IMR-90 (cell line): Measurements from ENCODE around the gene TIMM23B. TPM values are rescaled to one million over a fixed set of nuclear protein-coding genes. Genes with fewer than 3 reads are reported as not detected.
"Not testable (repeated sequence)": the region's sequence is repeated elsewhere in the genome, so short reads cannot be mapped to it uniquely, and the experiment has no call there.

ENCODE experiments used
- ATAC-seq: fragments of 200-7000 bp; cut with Tn5 transposase; 2 replicates; pipeline ENCODE4 v1.9.1; 2020; ENCODE audit warnings: low read depth, mild to moderate bottlenecking, moderate library complexity
- BruUV-seq: library from RNA; stranded (reverse); fragments of 400-500 nt; replicated peaks from 2 replicates; lab custom pipeline; 2021; lab: Mats Ljungman, UMichigan
- CTCF ChIA-PET: fragments of 300-600 bp; formaldehyde crosslinking; extraction: SDS; loops from one replicate; lab custom pipeline; 2021; ENCODE audit warnings: antibody characterized with exemption; lab: Yijun Ruan, JAX
- POLR2A ChIA-PET: fragments of 300-600 bp; sonication (Branson Sonifier 250); formaldehyde crosslinking; loops from one replicate; lab custom pipeline; 2022; ENCODE audit warnings: antibody characterized with exemption; ENCODE audit not compliant: unreplicated experiment; lab: Charles Lee
- DNase-seq: peaks from one replicate; pipeline ENCODE4 v3.0.0; 2013
- H2AFZ ChIP-seq: replicated peaks from 2 replicates; pipeline ENCODE3; 2013; ENCODE audit warnings: low read length, mild to moderate bottlenecking; ENCODE audit not compliant: poor library complexity
- H2AK5ac ChIP-seq: 2 replicates; pipeline ENCODE4 v1.6.1; 2013; ENCODE audit warnings: low read depth, low read length, inconsistent platforms
- H2AK9ac ChIP-seq: replicated peaks from 2 replicates; pipeline ENCODE3; 2013; ENCODE audit warnings: mild to moderate bottlenecking, low read depth, low read length, moderate library complexity; ENCODE audit not compliant: poor library complexity
- H2BK120ac ChIP-seq: 2 replicates; pipeline ENCODE4 v1.6.1; 2013; ENCODE audit warnings: low read depth, low read length, inconsistent platforms
- H2BK15ac ChIP-seq: 3 replicates; pipeline ENCODE4 v1.6.1; 2013; ENCODE audit warnings: low read depth, low read length, inconsistent platforms
- H2BK20ac ChIP-seq: 2 replicates; pipeline ENCODE4 v1.6.1; 2013; ENCODE audit warnings: low read depth, mild to moderate bottlenecking, inconsistent platforms, low read length, moderate library complexity
- H2BK5ac ChIP-seq: 2 replicates; pipeline ENCODE4 v1.6.1; 2013; ENCODE audit warnings: mild to moderate bottlenecking, low read depth, low read length, inconsistent platforms; ENCODE audit not compliant: poor library complexity, severe bottlenecking
- H3K14ac ChIP-seq: replicated peaks from 2 replicates; pipeline ENCODE4 v1.6.1; 2013; ENCODE audit warnings: low read depth, low read length, inconsistent platforms
- H3K18ac ChIP-seq: 2 replicates; pipeline ENCODE4 v1.6.1; 2013; ENCODE audit warnings: low read depth, low read length, control low read depth
- H3K23ac ChIP-seq: 2 replicates; pipeline ENCODE4 v1.6.1; 2013; ENCODE audit warnings: low read depth, low read length, inconsistent platforms
- H3K27ac ChIP-seq: 2 replicates; pipeline ENCODE4 v1.5.1; 2013; ENCODE audit warnings: mild to moderate bottlenecking, control low read depth, low read length; ENCODE audit not compliant: insufficient read depth
- H3K27me3 ChIP-seq: 2 replicates; pipeline ENCODE4 v1.6.1; 2013; ENCODE audit warnings: low read length; ENCODE audit not compliant: control insufficient read depth, insufficient read depth
- H3K36me3 ChIP-seq: 2 replicates; pipeline ENCODE4 v1.6.1; 2013; ENCODE audit warnings: low read length, mixed read lengths; ENCODE audit not compliant: control insufficient read depth, insufficient read depth
- H3K4ac ChIP-seq: 2 replicates; pipeline ENCODE4 v1.6.1; 2013; ENCODE audit warnings: low read depth, low read length, inconsistent platforms
- H3K4me1 ChIP-seq: 2 replicates; pipeline ENCODE4 v1.6.1; 2013; ENCODE audit warnings: low read length, mixed read lengths; ENCODE audit not compliant: control insufficient read depth, insufficient read depth
- H3K4me2 ChIP-seq: 2 replicates; pipeline ENCODE4 v1.6.1; 2013; ENCODE audit warnings: low read depth, mild to moderate bottlenecking, control low read depth, low read length, moderate library complexity
- H3K4me3 ChIP-seq: 2 replicates; pipeline ENCODE4 v1.5.1; 2013; ENCODE audit warnings: low read depth, mild to moderate bottlenecking, control low read depth, low read length, moderate library complexity; ENCODE audit not compliant: insufficient read depth
- H3K56ac ChIP-seq: 2 replicates; pipeline ENCODE4 v1.6.1; 2013; ENCODE audit warnings: low read length, inconsistent platforms; ENCODE audit not compliant: insufficient read depth; ENCODE audit errors: extremely low read depth
- H3K79me1 ChIP-seq, 2 experiments: 2 replicates each; pipeline ENCODE4 v1.6.1; 2013; ENCODE audit warnings: low read length in 2 of 2, inconsistent platforms in 1 of 2, low read depth in 1 of 2
- H3K9ac ChIP-seq: 2 replicates; pipeline ENCODE4 v1.6.1; 2013; ENCODE audit warnings: low read depth, low read length, control low read depth
- H3K9me1 ChIP-seq: 2 replicates; pipeline ENCODE4 v1.6.1; 2013; ENCODE audit warnings: low read length, inconsistent platforms; ENCODE audit not compliant: insufficient read depth
- H3K9me3 ChIP-seq: 2 replicates; pipeline ENCODE4 v1.6.1; 2013; ENCODE audit warnings: low read length; ENCODE audit not compliant: control insufficient read depth, insufficient read depth
- H4K20me1 ChIP-seq: 2 replicates; pipeline ENCODE4 v1.6.1; 2013; ENCODE audit warnings: low read length, inconsistent platforms; ENCODE audit not compliant: insufficient read depth
- H4K5ac ChIP-seq: 2 replicates; pipeline ENCODE4 v1.6.1; 2013; ENCODE audit warnings: mild to moderate bottlenecking, low read depth, low read length, control low read depth
- H4K8ac ChIP-seq, 2 experiments: 2 replicates each; pipeline ENCODE4 v1.6.1; 2013; ENCODE audit warnings: low read depth in 2 of 2, low read length in 2 of 2, control low read depth in 1 of 2, inconsistent platforms in 1 of 2
- H4K91ac ChIP-seq: 2 replicates; pipeline ENCODE4 v1.6.1; 2013; ENCODE audit warnings: low read depth, low read length, inconsistent platforms; ENCODE audit not compliant: insufficient read depth
- WGBS, 2 experiments: methylation state at CpG; one replicate each; pipeline versions ENCODE4 v1.1.5 to v1.1.7; 2013; ENCODE audit warnings: missing lambda C conversion rate in 2 of 2; ENCODE audit not compliant: insufficient read length in 1 of 2; ENCODE audit errors: extremely low coverage in 2 of 2; 5-methylcytosine and 5-hydroxymethylcytosine counted together
- dilution Hi-C: fragments of 300-500 bp; cut with HindIII; formaldehyde crosslinking; loops from one replicate; pipeline ENCODE4 v1.14.3; 2018; ENCODE audit warnings: low sequenced_read_pairs; ENCODE audit not compliant: unreplicated experiment
- in situ Hi-C: fragments of 300-500 bp; cut with MboI; formaldehyde crosslinking; loops from 3 replicates; pipeline ENCODE4 v1.14.3; 2019; ENCODE audit warnings: low sequenced_read_pairs, inconsistent platforms, mixed read lengths
- intact Hi-C: fragments of 100-400 bp; cut with micrococcal nuclease; formaldehyde crosslinking; loops from 2 replicates; pipeline ENCODE4 v1.10.0; 2022
- polyA plus RNA-seq, 3 experiments: library from polyadenylated mRNA; depleted of rRNA; stranded (reverse); fragments of >200 nt; gene quantifications; 2 replicates each; pipeline ENCODE4 v1.2.3, GENCODE V29; 2012; ENCODE audit warnings: low replicate concordance in 1 of 3
- total RNA-seq: library from RNA; depleted of rRNA; stranded (reverse); fragments of >200 nt; gene quantifications from 2 replicates; pipeline ENCODE4 v1.2.3, GENCODE V29; 2012

TIMM23B gene
- total and polyA plus RNA-seq, 2 of the 4 experiments (the other 2 are of a cell fraction): 13.8 to 14.2 TPM

DNA sequence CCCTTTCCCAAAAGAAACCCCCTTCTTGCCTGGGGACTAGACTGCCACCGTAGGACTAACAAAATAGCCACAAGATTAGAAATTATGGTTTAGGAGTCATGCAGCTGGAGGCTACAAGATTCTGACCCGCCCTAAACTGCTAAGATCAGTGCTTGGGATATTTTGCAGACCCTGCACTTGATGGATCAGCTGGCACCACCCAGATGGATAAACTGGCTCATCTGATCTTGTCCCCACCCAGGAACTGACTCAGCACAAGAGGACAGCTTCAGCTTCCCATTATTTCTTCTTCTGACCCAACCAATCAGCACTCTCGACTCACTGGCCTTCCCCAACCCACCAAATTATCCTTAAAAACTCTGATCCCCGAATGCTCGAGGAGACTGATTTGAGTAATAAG is 10.6 kb upstream of the TIMM23B start:
- H2AFZ ChIP-seq, intact Hi-C loops, H2BK120ac ChIP-seq, H3K36me3 ChIP-seq, H3K9me3 ChIP-seq, CTCF ChIA-PET, H3K4me1 ChIP-seq, H4K20me1 ChIP-seq, H3K9me1 ChIP-seq, H3K4me2 ChIP-seq, H3K14ac ChIP-seq, H3K79me1 ChIP-seq, DNase-seq, H2BK5ac ChIP-seq, ATAC-seq, dilution Hi-C loops, H3K23ac ChIP-seq, H2BK15ac ChIP-seq, H3K9ac ChIP-seq, H3K27me3 ChIP-seq, H2BK20ac ChIP-seq, BruUV-seq, H4K5ac ChIP-seq, H3K56ac ChIP-seq, H3K27ac ChIP-seq, H3K4ac ChIP-seq, in situ Hi-C loops, H4K8ac ChIP-seq, H3K4me3 ChIP-seq, H2AK9ac ChIP-seq, H4K91ac ChIP-seq, H2AK5ac ChIP-seq, H3K18ac ChIP-seq, POLR2A ChIA-PET: not testable (repeated sequence)
- WGBS, 2 experiments: 100% methylated on average over 1 of the region's 5 CpGs; no CpG with 5 or more reads in 1 of the 2 experiments

DNA sequence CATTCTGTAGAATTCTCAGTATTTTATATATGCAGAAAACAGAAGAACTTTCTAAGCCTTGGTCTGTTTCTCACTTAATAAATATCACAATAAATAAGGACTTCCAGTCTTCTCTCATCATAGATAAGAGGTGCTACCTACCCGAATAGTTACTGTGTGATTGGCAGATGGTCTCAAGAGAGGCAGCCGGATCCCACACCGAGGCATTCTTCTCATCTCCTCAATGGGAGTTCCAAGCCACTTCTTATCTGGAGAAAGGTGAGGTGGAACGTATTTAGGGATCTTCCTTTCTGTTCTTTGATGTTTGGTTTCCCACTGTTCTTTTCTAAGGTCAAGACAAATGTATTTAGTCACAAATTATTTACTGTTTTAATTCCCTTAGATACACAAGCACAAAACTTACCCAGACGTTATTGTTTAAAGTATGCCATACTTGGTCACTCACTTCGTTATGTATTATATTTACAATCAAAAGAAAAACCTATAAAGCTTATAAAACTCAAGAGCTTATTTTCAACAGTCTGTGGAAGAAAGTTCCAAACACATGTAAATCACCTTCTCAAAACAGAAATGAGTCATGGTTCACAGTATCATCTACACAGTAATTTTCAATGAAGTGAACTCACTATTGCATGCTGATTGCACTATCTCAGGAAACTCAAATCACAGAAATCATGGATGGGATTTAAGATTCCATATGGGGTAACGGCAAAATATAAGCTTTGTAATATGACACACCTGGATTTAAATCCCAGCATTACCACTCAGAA is 9.7 kb upstream of the TIMM23B start:
- DNase-seq, H3K27ac ChIP-seq, dilution Hi-C loops, CTCF ChIA-PET, POLR2A ChIA-PET, intact Hi-C loops, H3K18ac ChIP-seq, H3K4me3 ChIP-seq, H2BK120ac ChIP-seq, H3K4me1 ChIP-seq, H3K4me2 ChIP-seq, H4K20me1 ChIP-seq, BruUV-seq, H2BK20ac ChIP-seq, H3K9me3 ChIP-seq, H3K9ac ChIP-seq, H2BK5ac ChIP-seq, H3K9me1 ChIP-seq, H3K36me3 ChIP-seq, H2AK5ac ChIP-seq, in situ Hi-C loops, H4K91ac ChIP-seq, H3K56ac ChIP-seq, H3K23ac ChIP-seq, H4K5ac ChIP-seq, H3K27me3 ChIP-seq, H3K14ac ChIP-seq, H2AFZ ChIP-seq, H4K8ac ChIP-seq, H2BK15ac ChIP-seq, H2AK9ac ChIP-seq, H3K4ac ChIP-seq, H3K79me1 ChIP-seq: not testable (repeated sequence)
- ATAC-seq: peak; percentile 63; the same call in 1 of the 2 replicates
- no CpG with 5 or more reads among the region's 7 CpGs for WGBS, 2 experiments
